DND-41 (cell line): ENCODE results near the gene OPN1SW.

Source experiments
- EZH2 ChIP-seq: IDR thresholded peaks from 3 replicates; pipeline ENCODE4 v1.6.1; 2012; ENCODE audit warnings: borderline replicate concordance, low read depth, mild to moderate bottlenecking, moderate library complexity, low read length, inconsistent platforms; ENCODE audit not compliant: severe bottlenecking
- TF ChIP-seq, protein P1 (sequence below): IDR thresholded peaks from 2 replicates; pipeline ENCODE4 v1.5.1; 2012; ENCODE audit warnings: borderline replicate concordance, low read length, moderate library complexity, mild to moderate bottlenecking; ENCODE audit not compliant: poor library complexity, severe bottlenecking; ENCODE audit errors: extremely low read depth

- TF ChIP-seq, protein P1, sequence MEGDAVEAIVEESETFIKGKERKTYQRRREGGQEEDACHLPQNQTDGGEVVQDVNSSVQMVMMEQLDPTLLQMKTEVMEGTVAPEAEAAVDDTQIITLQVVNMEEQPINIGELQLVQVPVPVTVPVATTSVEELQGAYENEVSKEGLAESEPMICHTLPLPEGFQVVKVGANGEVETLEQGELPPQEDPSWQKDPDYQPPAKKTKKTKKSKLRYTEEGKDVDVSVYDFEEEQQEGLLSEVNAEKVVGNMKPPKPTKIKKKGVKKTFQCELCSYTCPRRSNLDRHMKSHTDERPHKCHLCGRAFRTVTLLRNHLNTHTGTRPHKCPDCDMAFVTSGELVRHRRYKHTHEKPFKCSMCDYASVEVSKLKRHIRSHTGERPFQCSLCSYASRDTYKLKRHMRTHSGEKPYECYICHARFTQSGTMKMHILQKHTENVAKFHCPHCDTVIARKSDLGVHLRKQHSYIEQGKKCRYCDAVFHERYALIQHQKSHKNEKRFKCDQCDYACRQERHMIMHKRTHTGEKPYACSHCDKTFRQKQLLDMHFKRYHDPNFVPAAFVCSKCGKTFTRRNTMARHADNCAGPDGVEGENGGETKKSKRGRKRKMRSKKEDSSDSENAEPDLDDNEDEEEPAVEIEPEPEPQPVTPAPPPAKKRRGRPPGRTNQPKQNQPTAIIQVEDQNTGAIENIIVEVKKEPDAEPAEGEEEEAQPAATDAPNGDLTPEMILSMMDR, result no peak
- no peak for TF ChIP-seq EZH2
Observed at GRCh38 chr7:128812514-128813168, 37.0 kb upstream of the OPN1SW start.
